SK-N-SH treated with all-trans-retinoic acid at 6 μM for 48 hours (cell line): Measurements from ENCODE around the gene FAM124B.

ENCODE experiments used
- ATAC-seq: fragments of 200-7000 bp; cut with Tn5 transposase; 3 replicates; pipeline ENCODE4 v1.9.1; 2020; ENCODE audit warnings: mild to moderate bottlenecking, moderate library complexity
- ARNTL ChIP-seq: fragments of 450-650 bp; formaldehyde crosslinking; IDR thresholded peaks from 2 replicates; pipeline ENCODE4 v1.5.0; 2020; ENCODE audit warnings: low read depth, mild to moderate bottlenecking, moderate library complexity, borderline replicate concordance
- BACH2 ChIP-seq: fragments of 250-450 bp; sonication (Bioruptor Pico); IDR thresholded peaks from 2 replicates; pipeline ENCODE4 v1.9.0; 2021; ENCODE audit warnings: mild to moderate bottlenecking, borderline replicate concordance
- CREB5 ChIP-seq: fragments of 250-450 bp; sonication (Bioruptor Pico); IDR thresholded peaks from 2 replicates; pipeline ENCODE4 v1.5.1; 2020; ENCODE audit warnings: low read depth, mild to moderate bottlenecking, moderate library complexity
- CSDC2 ChIP-seq: fragments of 250-450 bp; sonication (Bioruptor Pico); IDR thresholded peaks from 2 replicates; pipeline ENCODE4 v1.5.0; 2020; ENCODE audit warnings: mild to moderate bottlenecking, moderate library complexity
- ESRRG ChIP-seq: fragments of 250-450 bp; sonication (Bioruptor Pico); IDR thresholded peaks from 2 replicates; pipeline ENCODE4 v1.6.1; 2021; ENCODE audit warnings: mild to moderate bottlenecking
- ISL1 ChIP-seq: fragments of 250-450 bp; sonication (Bioruptor Pico); IDR thresholded peaks from 2 replicates; pipeline ENCODE4 v2.1.2; 2022; ENCODE audit warnings: mild to moderate bottlenecking, moderate library complexity
- OSR1 ChIP-seq: fragments of 250-450 bp; sonication (Bioruptor Pico); IDR thresholded peaks from 2 replicates; pipeline ENCODE4 v1.8.0; 2022; ENCODE audit warnings: moderate library complexity, mild to moderate bottlenecking, inconsistent platforms
- PPARA ChIP-seq: fragments of 250-450 bp; sonication (Bioruptor Pico); IDR thresholded peaks from 2 replicates; pipeline ENCODE4 v1.5.0; 2020; ENCODE audit warnings: mild to moderate bottlenecking, borderline replicate concordance
- RARB ChIP-seq: fragments of 250-450 bp; sonication (Bioruptor Pico); IDR thresholded peaks from 2 replicates; pipeline ENCODE4 v1.8.0; 2021; ENCODE audit warnings: mild to moderate bottlenecking, moderate library complexity
- SNAI2 ChIP-seq: fragments of 250-450 bp; sonication (Bioruptor Pico); IDR thresholded peaks from 2 replicates; pipeline ENCODE4 v1.5.0; 2020; ENCODE audit warnings: mild to moderate bottlenecking, moderate library complexity
- TOX ChIP-seq: fragments of 250-450 bp; sonication (Bioruptor Pico); IDR thresholded peaks from 2 replicates; pipeline ENCODE4 v1.8.0; 2021; ENCODE audit warnings: mild to moderate bottlenecking, moderate library complexity, borderline replicate concordance
- TSHZ2 ChIP-seq: fragments of 250-450 bp; sonication (Bioruptor Pico); IDR thresholded peaks from 2 replicates; pipeline ENCODE4 v1.5.0; 2020; ENCODE audit warnings: mild to moderate bottlenecking, moderate library complexity
- ZC3H10 ChIP-seq: fragments of 250-450 bp; sonication (Bioruptor Pico); IDR thresholded peaks from 2 replicates; pipeline ENCODE4 v1.5.1; 2021; ENCODE audit warnings: mild to moderate bottlenecking, moderate library complexity
- ZFP3 ChIP-seq: fragments of 250-450 bp; sonication (Bioruptor Pico); IDR thresholded peaks from 2 replicates; pipeline ENCODE4 v1.5.0; 2020; ENCODE audit warnings: mild to moderate bottlenecking, moderate library complexity
- ZFP30 ChIP-seq: fragments of 450-650 bp; formaldehyde crosslinking; IDR thresholded peaks from 2 replicates; pipeline ENCODE4 v1.5.0; 2022; ENCODE audit warnings: mild to moderate bottlenecking, moderate library complexity
- ZNF565 ChIP-seq: fragments of 450-650 bp; formaldehyde crosslinking; conservative IDR thresholded peaks from 2 replicates; pipeline ENCODE4 v1.5.0; 2020; ENCODE audit warnings: low read depth, mild to moderate bottlenecking, moderate library complexity
- ZNF8 ChIP-seq: fragments of 450-650 bp; formaldehyde crosslinking; IDR thresholded peaks from 2 replicates; pipeline ENCODE4 v1.5.0; 2020; ENCODE audit warnings: mild to moderate bottlenecking, moderate library complexity
- TF ChIP-seq, protein P1 (sequence below): fragments of 250-450 bp; sonication (Bioruptor Pico); IDR thresholded peaks from 2 replicates; pipeline ENCODE4 v1.8.0; 2021; ENCODE audit warnings: low read depth, mild to moderate bottlenecking, moderate library complexity, borderline replicate concordance
- TF ChIP-seq, protein P2 (sequence below): fragments of 250-450 bp; sonication (Bioruptor Pico); IDR thresholded peaks from 2 replicates; pipeline ENCODE4 v1.5.1; 2021; ENCODE audit warnings: mild to moderate bottlenecking, moderate library complexity
- TF ChIP-seq, protein P3 (sequence below): fragments of 250-450 bp; sonication (Bioruptor Pico); IDR thresholded peaks from 2 replicates; pipeline ENCODE4 v1.8.0; 2020; ENCODE audit warnings: mild to moderate bottlenecking, moderate library complexity, borderline replicate concordance

Gene FAM124B

DNA sequence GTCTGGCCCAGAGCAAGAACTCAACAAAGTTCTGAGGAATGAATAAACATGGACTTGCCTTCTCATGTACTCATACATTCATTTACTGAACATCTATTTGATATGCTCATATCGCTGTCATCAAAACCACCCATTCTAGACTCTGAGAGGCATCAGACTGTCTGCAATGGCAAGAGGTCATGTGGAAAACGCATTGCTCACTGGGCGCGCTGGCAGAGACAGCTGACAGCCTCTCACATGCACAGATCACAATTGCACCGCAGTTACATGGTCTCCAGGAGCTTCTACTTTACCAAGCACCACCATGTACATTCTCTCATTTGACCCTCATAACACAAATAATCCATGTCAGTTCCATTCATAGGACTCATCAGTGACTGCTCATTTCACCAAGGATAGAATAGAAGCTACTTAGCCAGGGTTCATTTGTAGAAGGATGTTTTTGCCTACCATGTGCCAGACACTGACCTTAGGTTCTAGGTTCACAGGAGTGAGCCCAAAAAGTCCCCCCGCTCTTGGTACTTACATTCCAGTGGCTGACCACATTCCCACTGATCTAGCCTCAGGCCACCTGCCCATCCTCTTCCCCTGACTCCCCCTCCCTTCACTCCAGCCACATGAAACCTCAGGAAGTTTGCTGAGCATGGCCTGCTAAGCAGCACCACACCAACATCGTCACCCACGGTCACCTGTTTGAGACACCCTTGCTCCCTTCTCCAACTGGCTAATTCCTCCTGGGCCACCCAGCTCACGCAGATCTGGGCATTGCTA lies 6.1 kb downstream of the FAM124B start:
- TF ChIP-seq ZNF8 (CRISPR knock-in tag) (no peak), ISL1 (CRISPR knock-in tag) (no peak), ZFP30 (CRISPR knock-in tag) (no peak), CREB5 (CRISPR knock-in tag) (no peak), TOX (CRISPR knock-in tag) (no peak), OSR1 (CRISPR knock-in tag) (no peak), ARNTL (CRISPR knock-in tag) (no peak), PPARA (no peak), CSDC2 (CRISPR knock-in tag) (no peak), TSHZ2 (no peak)
- TF ChIP-seq, protein P1, sequence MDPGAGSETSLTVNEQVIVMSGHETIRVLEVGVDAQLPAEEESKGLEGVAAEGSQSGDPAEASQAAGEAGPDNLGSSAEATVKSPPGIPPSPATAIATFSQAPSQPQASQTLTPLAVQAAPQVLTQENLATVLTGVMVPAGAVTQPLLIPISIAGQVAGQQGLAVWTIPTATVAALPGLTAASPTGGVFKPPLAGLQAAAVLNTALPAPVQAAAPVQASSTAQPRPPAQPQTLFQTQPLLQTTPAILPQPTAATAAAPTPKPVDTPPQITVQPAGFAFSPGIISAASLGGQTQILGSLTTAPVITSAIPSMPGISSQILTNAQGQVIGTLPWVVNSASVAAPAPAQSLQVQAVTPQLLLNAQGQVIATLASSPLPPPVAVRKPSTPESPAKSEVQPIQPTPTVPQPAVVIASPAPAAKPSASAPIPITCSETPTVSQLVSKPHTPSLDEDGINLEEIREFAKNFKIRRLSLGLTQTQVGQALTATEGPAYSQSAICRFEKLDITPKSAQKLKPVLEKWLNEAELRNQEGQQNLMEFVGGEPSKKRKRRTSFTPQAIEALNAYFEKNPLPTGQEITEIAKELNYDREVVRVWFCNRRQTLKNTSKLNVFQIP (CRISPR knock-in tag) = no peak
- TF ChIP-seq, protein P2, sequence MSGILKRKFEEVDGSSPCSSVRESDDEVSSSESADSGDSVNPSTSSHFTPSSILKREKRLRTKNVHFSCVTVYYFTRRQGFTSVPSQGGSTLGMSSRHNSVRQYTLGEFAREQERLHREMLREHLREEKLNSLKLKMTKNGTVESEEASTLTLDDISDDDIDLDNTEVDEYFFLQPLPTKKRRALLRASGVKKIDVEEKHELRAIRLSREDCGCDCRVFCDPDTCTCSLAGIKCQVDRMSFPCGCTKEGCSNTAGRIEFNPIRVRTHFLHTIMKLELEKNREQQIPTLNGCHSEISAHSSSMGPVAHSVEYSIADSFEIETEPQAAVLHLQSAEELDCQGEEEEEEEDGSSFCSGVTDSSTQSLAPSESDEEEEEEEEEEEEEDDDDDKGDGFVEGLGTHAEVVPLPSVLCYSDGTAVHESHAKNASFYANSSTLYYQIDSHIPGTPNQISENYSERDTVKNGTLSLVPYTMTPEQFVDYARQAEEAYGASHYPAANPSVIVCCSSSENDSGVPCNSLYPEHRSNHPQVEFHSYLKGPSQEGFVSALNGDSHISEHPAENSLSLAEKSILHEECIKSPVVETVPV (CRISPR knock-in tag) = no peak
- no peak for ATAC-seq

DNA sequence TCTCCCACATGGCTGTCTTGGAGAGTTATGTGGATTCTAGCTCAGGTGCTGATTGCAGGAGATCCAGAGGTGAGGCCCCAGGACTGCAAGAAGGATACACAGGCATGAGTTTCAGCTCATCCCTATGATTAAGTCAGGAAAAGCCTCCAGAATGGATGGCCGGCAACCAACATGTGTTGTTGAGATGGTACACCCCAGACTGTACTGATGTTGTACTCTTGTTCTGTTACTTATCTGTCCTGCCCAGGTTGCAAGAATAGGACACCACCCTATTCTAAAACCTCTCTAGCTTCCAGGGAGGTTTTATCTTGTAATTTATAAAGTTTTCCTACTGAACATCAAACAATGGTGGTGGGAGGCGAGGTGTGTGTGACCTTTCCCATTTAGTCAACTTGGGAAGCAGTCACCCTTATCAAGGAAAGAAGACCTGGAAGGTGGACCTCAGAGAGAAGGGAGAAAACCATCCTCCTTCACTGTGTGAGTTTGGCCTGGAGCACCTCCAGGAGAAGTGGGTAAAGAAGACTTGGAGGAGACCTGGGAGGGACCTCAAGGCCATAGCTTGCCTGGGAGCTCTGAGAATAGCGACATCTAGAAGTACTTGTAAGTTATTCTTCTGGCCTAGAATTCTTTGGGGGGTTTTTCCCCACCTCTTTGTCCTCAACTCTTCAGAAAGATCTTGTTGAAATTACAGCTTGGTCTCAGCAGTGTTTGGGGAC lies 8.6 kb downstream of the FAM124B start:
- ATAC-seq = no peak
- TF ChIP-seq TSHZ2 = no peak

GRCh38 chr2:224392545-224392944 lies 9.4 kb downstream of the FAM124B start:
- ATAC-seq = no peak
- no peak for TF ChIP-seq ZFP3 (CRISPR knock-in tag)
- TF ChIP-seq, protein P2 (CRISPR knock-in tag) = no peak
- TF ChIP-seq CREB5 (CRISPR knock-in tag) = no peak
- no peak for TF ChIP-seq ZFP30 (CRISPR knock-in tag)
- TF ChIP-seq ESRRG = no peak
- TF ChIP-seq, protein P3, sequence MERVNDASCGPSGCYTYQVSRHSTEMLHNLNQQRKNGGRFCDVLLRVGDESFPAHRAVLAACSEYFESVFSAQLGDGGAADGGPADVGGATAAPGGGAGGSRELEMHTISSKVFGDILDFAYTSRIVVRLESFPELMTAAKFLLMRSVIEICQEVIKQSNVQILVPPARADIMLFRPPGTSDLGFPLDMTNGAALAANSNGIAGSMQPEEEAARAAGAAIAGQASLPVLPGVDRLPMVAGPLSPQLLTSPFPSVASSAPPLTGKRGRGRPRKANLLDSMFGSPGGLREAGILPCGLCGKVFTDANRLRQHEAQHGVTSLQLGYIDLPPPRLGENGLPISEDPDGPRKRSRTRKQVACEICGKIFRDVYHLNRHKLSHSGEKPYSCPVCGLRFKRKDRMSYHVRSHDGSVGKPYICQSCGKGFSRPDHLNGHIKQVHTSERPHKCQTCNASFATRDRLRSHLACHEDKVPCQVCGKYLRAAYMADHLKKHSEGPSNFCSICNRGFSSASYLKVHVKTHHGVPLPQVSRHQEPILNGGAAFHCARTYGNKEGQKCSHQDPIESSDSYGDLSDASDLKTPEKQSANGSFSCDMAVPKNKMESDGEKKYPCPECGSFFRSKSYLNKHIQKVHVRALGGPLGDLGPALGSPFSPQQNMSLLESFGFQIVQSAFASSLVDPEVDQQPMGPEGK (CRISPR knock-in tag) = no peak
- TF ChIP-seq TOX (CRISPR knock-in tag) = no peak
- no peak for TF ChIP-seq ZNF565 (CRISPR knock-in tag)
- TF ChIP-seq OSR1 (CRISPR knock-in tag) = no peak
- no peak for TF ChIP-seq RARB (CRISPR knock-in tag)
- TF ChIP-seq ZC3H10 (CRISPR knock-in tag) = no peak
- no peak for TF ChIP-seq SNAI2
- TF ChIP-seq BACH2 (CRISPR knock-in tag) = no peak
